HG02588 (cell line): ENCODE data around the gene SLC39A6.
"Not testable (repeated sequence)": the region's sequence is repeated elsewhere in the genome, so short reads cannot be mapped to it uniquely, and the experiment has no call there.

ENCODE experiments used
- ATAC-seq: cut with Tn5 transposase; IDR thresholded peaks from one replicate; pipeline ENCODE4 v1.9.1; 2021; ENCODE audit warnings: mild to moderate bottlenecking, moderate library complexity; ENCODE audit not compliant: unreplicated experiment

SLC39A6 gene

DNA sequence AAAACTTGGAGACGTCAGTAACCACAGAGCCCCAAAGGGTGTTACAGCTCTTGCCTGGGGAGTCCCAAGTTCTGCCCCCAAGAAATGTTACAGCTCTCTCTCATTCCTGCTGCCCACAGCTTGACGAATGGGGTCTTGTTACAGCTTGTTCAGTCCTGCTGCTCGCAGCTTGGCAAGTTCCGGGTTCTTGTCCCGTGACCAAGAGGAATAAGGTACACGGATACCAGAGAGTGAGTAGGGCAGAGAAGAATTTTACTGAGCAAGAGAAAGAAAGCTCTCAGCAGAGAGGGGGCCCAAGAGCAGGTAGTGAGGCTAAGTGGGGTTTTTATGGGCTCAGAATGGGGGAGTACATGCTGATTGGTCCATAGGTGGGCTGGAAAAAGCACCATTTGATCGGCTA, 27.2 kb downstream of the SLC39A6 start:
- ATAC-seq, result no peak

DNA sequence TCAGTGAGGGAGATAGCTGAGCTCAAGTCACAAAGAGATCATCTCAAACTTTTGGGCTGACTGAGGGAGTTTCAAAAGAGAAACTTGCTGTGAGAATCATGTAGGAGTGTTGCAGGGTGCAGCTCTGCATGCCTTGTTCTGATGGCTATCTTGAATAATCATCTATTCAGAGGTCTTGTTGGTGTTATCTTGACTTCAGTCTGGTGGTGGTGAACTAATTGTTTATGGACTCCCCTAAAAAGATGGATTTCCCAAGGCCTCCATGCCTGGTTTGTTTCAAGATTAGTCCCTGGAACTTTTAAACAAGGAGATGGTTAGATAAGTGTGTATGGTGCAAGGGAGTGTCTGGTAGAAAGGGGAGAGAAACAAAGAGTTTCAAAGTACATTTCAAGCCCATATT, 29.8 kb downstream of the SLC39A6 start:
- no peak for ATAC-seq

DNA sequence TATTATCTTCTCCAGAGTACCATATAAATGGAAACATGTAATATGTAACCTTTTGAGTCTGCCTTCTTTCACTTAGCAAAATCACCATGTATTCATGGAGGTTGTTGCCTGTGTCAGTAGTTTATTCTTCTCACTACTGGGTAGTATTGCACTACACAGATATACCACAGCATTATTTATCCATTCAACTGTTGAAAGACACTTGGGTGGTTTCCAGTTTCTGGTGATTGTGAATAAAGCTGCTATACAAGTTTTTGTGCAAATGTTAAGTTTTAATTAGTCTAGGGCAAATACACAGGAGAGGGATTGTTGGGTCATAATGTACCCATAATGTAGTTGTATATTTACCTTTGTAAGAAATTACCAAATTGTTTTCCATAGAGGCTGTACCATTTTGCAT, 32.2 kb downstream of the SLC39A6 start:
- ATAC-seq, result no peak

DNA sequence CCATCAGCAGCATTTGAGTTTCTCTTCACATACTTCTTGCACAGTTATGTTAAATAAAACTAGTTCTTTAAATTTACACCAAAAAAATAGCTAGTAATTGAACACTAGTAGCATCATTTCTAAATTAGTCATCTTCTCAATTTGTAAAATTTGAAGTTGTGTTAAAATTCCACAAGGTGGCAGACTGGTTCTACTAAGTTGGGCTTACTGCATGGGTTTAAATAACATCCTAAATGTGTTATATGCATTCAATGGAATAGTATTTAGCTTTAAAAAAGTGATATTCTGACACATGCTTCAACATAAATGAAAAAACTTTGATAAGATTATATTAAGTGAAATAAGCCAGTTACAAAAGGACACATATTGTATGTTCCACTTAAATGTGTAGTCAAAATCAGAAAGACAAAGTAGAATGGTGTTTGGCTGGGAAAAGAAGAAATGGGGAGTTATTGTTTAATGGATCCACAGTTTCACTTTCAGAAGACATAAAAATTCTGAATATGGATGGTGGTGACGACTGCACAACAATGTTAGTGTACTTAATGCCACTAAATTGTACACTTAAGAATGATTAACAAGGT, 33.1 kb downstream of the SLC39A6 start:
- no peak for ATAC-seq

DNA sequence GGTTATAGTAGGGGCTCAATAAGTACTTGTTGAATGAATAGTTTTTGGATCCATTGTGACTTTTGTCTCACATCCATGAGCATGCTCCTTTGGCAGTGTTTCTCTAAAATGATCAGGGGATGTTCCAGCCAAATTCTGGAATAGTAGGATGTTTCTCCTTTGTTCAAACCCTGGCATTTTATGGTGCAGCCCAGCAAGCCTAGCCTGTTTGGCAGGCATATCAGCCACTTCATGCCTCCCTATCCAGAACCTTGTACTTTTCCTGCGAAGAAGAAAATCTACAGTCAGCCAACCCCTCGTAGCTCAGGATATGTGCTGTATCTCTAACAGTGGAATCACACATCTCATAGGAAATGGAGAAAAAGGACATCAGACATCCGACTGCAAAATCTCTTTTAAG, 34.7 kb downstream of the SLC39A6 start:
- ATAC-seq, result no peak

DNA sequence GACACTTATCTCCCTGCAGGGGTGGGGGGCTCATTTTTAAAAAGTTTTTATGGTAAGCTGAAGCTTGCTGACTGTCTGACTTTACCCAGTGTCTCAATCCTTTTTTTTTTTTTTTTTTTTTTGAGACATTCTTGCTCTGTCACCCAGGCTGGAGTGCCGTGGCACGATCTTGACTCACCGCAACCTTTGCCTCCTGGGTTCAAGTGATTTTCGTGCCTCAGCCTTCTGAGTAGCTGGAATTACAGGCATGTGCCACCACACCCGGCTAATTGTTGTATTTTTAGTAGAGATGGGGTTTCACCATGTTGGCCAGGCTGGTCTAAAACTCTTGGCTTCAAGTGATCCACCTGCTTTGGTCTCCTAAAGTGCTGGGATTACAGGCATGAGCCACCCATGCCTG, 37.0 kb downstream of the SLC39A6 start:
- ATAC-seq, result not testable (repeated sequence)

DNA sequence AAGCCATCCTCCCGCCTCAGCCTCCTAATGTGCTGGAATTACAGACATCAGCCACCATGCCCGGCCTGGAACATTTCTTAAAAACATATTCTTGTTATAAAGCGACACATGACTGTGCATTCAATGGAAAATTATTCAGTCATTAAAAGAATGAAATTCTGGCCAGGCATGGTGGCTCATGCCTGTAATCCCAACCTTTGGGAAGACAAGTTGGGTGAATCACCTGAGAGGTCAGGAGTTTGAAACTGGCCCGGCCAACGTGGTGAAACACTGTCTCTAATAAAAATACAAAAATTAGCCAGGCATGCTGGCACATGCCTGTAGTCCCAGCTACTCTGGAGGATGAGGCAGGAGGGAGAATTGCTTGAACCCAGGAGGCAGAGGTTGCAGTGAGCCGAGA, 40.1 kb downstream of the SLC39A6 start:
- no peak for ATAC-seq

DNA sequence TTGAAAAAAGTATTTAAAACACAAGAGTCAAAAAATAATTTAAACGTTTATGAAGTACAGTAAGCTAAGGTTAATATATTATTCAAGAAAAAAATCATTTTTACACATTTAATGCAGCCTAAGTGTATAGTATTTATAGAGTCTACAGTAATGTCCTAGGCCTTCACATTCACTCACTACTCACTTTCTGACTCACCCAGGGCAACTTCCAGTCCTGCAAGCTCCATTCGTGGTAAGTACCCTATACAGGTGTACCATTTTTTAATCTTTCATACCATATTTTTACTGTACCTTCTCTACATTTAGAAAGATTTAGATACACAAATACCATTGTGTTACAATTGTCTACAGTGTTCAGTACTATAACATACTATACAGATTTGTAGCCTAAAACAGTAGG, 40.9 kb downstream of the SLC39A6 start:
- no peak for ATAC-seq

DNA sequence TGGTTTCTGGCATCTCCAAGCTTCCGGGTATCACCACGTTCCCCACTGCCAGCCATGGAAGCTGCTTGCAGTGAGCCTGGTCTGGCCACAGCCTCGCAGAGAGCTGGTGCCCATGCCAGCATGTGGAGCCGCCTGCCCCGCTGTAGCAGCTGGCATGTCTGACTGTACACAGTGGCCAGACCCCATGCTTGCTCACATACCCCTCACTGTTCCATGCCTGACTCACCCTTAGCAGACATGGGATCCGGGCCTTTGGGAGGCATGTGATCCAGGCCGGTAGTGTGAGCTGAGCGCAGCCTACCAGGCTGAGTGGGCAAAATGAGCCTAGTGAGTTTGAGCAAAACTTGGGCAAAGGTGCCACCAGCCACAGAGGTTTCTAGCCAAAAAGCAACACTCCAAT, 43.0 kb downstream of the SLC39A6 start:
- ATAC-seq, result no peak

DNA sequence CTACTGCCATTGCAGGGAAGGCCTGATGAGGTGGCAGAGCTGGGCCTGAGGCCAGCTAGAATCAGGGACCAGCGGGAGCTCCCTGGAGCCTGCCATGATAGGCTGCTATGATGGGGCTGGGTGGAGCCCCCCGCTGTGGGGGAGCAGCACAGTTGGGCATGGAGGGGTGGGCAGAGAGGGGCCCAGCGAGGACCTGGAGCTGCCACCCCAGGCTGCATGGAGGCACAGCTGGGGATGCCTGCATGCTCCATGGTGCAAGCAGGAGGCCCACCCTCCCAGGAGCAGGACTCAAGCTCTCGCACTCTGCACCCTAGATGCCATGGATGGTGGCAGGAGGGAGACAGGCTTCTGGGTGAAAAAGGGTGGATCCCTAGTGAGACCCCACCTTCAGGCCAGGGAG, 43.9 kb downstream of the SLC39A6 start:
- ATAC-seq, result no peak

DNA sequence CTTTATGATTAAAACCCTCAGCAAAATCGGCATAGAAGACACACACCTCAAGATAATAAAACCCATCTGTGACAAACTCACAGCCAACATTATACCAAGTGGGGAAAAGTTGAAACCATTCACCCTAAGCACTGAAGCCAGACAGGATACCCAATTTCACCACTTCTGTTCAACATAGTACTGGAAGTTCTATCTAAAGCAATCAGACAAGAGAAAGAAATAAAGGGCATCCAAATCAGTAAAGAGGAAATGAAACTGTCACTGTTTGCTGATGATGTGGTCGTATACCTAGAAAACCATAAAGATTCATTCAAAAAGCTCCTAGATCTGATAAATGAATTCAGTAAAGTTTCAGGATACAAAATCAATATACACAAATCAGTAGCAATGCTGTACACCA, 45.4 kb downstream of the SLC39A6 start:
- ATAC-seq, result no peak

DNA sequence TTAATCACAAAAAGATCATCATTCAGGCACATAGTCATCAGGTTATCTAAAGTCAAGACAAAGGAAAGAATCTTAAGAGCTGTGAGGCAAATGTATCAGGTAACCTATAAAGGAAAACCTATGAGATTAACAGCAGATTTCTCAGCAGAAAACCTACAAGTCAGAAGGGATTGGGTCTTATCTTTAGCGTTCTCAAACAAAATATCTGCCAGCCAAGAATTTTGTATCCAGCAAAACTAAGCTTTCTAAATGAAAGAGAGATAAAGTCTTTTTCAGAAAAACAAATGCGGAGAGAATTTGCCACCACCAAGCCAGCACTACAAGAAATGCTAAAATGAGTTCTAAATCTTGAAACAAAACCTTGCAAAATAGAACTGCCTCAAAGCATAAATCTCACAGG, 48.0 kb downstream of the SLC39A6 start:
- not testable (repeated sequence) for ATAC-seq

DNA sequence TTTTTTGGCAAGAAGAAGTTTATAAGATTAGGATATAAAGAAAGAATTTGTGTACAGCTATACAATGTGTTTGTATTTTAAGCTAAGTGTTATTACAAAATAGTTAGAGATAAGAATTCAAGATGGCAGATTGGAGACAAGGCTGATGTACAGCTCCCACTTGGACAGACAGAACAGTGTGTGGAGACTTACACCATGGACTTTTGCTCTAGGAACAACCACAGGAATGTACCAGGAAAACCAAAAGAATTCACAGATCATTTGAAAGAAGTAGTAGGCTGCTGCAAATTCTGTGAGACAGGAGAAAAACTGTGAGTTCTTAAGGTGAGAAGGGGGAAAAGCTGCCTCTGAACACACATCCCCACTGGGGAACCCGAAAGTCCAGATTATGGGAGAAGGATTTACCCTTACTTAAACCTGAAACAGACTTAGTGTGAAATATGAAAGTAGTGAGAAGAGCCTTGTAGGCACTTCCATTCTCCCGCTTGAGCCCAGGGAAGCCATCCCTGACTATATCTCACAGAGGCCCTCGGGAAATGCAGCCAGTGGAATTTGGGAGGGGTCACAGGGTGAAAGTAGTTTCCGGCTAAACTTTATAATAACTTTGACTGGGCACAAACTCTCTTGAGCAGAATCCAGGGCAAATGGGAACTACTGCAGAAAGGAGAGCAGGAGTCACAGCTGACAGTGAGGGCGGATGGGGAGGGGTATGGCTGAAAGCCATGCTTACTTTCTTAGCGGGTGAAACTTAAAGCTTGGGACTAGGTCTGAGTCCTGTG, 50.2 kb downstream of the SLC39A6 start:
- ATAC-seq, result no peak

DNA sequence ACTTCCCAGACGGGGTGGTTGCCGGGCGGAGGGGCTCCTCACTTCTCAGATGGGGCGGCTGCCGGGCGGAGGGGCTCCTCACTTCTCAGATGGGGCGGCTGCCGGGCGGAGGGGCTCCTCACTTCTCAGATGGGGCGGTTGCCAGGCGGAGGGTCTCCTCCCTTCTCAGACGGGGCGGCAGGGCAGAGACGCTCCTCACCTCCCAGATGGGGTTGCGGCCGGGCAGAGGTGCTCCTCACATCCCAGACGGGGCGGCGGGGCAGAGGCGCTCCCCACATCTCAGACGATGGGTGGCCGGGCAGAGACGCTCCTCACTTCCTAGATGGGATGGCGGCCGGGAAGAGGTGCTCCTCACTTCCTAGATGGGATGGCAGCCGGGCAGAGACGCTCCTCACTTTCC, 51.4 kb downstream of the SLC39A6 start:
- ATAC-seq, result not testable (repeated sequence)

DNA sequence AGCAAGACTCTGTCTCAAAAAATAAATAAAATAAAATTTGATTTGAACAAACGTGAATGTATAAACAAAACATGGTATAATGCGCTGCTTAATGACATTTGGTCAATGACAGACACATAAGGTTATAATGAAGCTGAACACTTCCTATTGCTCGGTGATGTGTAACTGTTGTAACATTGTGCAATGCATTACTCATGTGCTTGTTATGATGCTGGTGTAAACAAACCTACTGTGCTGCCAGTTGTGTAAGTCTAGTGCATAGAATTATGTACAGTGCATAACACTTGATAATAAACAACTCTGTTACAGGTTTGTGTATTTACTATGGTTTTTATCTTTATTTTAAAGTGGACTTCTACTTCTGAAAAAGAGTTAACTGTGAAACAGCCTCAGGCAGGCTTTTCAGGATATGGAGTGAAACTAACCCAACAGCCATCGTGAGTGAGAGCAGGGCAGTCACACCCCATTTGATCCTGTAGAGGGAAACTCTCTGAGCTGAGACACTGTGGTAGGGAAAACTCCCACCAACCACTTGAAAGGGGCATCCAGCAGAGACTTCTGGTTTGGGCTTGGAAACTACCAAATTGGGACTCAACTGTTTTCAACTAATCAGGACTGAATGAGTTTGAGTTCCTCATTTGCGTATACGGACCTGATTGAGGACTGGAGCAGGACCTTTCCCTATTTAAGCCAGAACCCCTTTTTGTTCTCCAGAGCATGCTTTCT, 53.1 kb downstream of the SLC39A6 start:
- ATAC-seq, result no peak

DNA sequence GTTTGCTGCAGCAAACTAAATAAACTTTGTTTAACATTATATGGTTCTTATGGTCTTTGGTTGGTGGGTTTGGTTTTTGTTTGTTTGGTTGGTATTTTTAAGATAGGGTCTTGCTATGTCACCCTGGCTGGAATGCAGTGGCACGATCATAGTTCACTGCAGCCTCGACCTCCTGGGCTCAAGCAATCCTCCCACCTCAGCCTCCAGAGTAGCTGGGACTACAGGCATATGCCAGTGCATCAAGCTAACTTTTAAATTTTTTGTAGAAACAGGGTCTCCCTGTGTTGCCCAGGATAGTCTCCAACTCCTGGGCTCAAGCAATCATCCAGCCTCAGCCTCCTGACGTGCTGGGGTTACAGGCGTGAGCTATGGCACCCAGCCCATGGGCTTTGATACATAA, 54.7 kb downstream of the SLC39A6 start:
- ATAC-seq, result no peak

DNA sequence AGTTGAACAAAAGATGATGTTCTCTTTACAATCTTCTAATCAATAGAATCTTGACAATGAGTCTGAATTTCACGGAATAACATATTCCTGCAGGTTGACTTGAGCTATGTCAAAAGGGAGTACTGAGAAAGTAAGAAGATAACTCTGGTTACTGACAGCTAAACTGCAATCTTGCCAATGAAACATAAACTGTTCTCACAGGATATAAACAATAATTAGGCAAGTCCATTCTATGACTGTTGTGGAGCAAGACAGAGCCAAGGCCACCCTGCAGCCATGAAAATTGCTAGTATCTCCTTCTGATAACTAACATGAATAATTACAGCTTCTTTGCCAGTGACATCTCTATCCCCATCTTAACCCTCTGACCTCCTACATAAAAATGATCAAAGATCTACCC, 55.5 kb downstream of the SLC39A6 start:
- no peak for ATAC-seq

DNA sequence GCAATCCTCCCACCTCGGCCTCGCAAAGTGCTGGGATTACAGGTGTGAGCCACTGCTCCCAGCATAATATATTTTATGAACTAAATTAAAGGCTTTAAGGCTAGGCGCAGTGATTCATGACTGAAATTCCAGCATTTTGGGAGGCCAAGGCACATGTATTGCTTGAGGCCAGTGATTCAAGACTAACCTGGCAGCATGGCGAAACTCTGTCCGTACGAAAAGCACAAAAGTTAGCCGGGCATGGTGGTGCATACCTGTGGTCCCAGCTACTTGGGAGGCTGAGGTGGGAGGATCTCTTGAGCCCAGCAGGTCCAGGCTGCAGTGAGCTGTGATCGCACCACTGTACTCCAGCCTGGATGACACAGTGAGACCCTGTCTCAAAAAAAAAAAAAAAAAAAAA, 56.7 kb downstream of the SLC39A6 start:
- ATAC-seq, result not testable (repeated sequence)

DNA sequence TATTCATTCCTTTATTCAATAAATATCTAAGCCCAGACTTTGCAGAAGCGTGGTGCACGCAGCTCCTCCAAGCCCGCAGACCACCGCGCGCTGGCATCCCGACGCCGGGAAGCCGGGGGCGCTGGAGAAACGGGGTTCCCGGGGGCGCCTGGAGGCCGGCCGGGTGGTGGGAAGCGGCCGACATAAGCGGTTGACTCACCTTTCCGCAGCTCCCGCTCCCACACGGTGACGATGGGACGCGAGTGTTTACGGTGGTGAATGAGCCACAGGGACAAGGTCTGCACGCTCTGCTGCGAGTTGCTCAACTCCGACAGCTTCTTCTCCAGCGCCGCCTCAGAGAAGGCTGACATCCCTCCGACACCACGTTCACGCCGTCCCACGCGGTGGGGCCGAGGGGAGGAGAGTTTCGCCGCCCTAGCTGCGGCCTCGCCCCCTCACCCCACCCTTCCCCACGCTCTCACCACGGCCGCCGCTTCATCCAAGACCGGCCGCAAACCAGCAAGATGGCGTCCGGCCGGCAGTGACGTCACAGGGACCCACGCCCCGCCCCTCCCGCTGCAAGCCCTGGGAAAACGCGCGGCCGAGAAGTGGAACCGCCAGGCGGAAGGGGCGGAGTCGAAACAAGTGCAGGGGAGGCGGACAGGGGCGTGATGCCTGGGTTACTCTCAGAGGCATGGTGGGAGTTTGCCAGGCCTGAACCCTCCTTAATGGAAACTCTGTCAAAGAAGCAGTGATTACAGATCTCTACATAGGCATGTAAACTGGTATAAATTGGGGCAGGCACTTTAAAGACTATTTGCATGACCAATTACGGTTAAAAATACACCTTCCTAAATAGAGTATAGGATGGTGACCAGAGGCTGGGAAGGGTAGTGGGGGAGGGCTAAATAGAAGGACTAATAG, 61.8 kb downstream of the SLC39A6 start, which contains the start of gene RPRD1A:
Gene RPRD1A, minus strand, starts transcription at position 505 of the 903 bp plus-strand sequence. Its CDS starts 155 bp downstream, at position 350.
- ATAC-seq, result peak; percentile 89

DNA sequence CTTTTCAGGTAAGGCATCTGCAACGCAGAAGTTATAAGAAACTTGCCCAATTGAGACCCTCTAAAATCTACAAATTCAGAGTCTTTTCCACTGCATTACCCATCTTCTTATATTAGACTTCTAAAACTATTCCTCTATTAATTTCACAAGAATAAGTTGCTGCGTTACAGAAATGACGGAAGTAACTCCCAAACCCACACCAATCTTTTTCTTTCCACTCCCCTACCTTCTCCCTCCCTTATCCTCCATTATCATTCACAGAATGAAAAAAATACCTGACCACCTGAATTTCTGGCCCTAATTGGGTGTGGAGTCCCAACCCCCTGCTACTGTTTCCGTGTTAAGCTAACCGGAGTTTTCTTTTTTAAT, 62.5 kb downstream of the SLC39A6 start:
- peak; percentile 2 for ATAC-seq

DNA sequence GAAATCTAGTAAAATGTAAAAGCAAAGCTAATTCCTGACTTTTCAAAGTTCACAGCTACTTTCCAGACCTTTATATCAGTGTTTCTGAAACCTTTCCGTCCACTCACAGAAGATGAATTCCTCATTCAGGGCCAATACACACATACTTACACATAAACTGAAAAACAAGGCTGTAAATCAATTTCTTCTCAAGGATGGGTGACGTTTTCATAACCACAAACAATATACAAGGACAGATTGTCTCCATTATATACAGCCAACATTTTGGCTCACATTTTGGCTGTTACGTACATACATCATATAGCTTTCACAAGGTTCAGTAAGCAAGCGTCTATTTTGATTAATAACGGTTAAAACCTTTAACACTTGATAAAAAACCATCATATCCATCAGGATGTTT, 63.1 kb downstream of the SLC39A6 start:
- no peak for ATAC-seq
